Measurements from ENCODE around the gene ZNF512B. TPM values are rescaled to one million over a fixed set of nuclear protein-coding genes. Genes with fewer than 3 reads are reported as not detected.

Gene ZNF512B
- total RNA-seq, 1 donor from 2014 or later = 10.3 TPM

DNA sequence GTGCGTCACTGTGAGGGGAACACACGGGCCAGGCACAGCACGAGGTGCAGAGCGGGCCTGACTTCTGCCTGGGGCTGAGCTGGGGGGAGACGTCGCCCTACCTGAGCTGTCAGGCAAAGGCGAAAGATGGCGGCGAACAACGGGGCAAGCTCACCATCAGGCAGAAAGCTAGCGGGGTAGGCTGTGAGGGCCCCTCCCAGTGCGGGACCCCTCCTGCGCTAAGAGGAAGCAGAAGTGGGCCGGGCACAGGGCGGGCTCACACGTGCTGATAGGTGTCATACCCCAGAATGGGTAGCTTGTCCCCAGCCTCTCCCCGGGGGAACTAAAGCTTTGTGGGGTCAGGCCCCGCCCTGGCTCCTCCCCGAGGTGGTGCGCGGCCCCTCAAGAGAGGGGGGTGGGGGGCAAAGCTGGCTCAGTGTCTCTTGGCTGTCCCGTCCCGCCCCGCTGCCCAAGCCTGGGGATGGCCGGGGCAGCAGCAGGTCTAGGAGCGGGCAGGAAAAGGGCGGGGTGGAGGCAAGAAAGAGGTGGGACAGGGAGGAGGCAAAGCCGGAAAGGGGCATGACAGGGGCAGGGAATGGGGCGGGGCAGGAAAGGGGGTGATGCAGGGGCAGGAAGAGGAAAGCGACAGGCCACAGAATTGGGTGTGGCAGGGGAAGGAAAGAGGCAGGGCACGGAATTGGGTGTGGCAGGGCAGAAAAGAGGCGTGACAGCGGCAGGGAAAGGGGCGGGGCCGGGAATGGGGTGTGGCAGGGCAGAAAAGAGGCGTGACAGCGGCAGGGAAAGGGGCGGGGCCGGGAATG lies 28.2 kb downstream of the ZNF512B start:
- H3K4me1 ChIP-seq = peaks cover 26% of the 10 kb centered on the region
- H3K27me3 ChIP-seq = no peaks in the 10 kb centered on the region
- TF ChIP-seq POLR2A (IDR thresholded peaks at IDR 0.05) (no peak), POLR2AphosphoS5 (IDR thresholded peaks at IDR 0.05; ENCODE audit: insufficient read depth in 1 of 2, low read depth in 1 of 2) (no peak)
- TF ChIP-seq, protein P1, sequence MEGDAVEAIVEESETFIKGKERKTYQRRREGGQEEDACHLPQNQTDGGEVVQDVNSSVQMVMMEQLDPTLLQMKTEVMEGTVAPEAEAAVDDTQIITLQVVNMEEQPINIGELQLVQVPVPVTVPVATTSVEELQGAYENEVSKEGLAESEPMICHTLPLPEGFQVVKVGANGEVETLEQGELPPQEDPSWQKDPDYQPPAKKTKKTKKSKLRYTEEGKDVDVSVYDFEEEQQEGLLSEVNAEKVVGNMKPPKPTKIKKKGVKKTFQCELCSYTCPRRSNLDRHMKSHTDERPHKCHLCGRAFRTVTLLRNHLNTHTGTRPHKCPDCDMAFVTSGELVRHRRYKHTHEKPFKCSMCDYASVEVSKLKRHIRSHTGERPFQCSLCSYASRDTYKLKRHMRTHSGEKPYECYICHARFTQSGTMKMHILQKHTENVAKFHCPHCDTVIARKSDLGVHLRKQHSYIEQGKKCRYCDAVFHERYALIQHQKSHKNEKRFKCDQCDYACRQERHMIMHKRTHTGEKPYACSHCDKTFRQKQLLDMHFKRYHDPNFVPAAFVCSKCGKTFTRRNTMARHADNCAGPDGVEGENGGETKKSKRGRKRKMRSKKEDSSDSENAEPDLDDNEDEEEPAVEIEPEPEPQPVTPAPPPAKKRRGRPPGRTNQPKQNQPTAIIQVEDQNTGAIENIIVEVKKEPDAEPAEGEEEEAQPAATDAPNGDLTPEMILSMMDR (IDR thresholded peaks at IDR 0.05) = no peak
- no peak for DNase-seq (ENCODE audit: extremely low spot score in 2 of 2)
- H3K27ac ChIP-seq = peak overlapping the region; percentile 44
- intact Hi-C loops (cut with DNase I) = no loop called here
- H3K36me3 ChIP-seq = peaks cover 0 to 71% of the 10 kb centered on the region in 2 donors
- no peak overlapping the region for H3K4me3 ChIP-seq
- no peaks in the 10 kb centered on the region for H3K9me3 ChIP-seq

DNA sequence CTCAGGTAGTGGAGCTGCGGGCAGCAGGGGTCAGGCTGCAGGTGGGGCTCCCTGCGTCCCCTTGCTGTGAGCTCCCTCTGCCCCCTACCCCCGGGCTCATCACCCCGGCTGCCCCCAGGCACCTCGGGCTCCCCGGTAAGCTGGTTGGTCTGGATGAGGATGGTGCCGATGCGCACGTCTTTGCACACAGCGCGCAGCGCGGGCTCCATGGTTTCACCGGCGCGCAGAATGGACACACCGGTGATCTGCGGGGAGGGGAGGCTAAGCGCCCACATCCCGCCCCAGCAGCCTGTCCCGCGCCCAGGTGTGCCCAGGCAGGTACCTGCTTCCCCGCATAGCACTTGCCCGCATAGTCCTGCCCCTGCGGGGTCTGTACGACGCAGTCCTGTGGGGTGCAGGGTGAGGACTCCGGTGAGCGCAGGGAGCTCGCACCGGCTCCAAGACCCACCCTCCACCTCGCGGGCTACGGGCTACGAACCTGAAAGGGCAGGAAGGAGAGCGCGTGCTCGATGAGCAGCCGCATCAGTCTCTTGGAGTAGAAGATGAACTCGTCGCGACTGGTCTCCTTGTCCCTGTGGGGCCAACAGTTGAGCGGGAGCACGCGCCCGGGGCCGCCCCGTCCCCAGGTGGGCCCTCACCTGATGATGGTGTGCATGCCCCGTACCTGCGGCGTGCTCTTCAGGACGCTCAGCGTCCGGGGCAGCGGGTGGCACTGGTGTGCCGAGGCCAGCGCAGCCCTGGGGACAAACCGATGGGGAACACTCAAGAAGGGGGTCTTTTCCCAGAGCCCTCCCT lies 29.1 kb downstream of the ZNF512B start:
- no peak for DNase-seq (ENCODE audit: extremely low spot score in 2 of 2)

DNA sequence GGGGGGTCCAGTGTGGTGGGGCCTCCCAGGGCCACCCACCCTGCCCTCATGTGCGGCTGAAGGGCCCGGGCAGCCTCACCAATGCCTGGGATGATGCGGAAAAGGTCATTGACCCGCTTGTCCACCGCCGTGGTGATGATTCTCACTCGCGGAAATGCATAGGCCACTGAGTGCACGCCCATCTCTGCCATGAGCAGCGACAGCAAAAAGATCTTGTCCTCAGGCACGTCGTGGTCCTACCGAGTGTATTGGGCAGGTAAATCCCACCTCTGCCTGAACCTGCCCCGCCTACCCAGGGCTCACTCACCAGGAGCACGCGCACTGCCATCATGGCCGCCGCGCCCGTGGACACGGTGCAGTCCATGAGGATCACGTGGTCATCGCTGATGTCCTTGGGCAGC lies 29.7 kb downstream of the ZNF512B start:
- peaks cover 26% of the 10 kb centered on the region for H3K4me1 ChIP-seq
- no peaks in the 10 kb centered on the region for H3K27me3 ChIP-seq
- no peaks in the 10 kb centered on the region for H3K9me3 ChIP-seq
- H3K36me3 ChIP-seq = peaks cover 0 to 58% of the 10 kb centered on the region in 2 donors
- intact Hi-C loops (cut with DNase I) = no loop called here
- no peak overlapping the region for H3K4me3 ChIP-seq
- DNase-seq (ENCODE audit: extremely low spot score in 2 of 2) = no peak
- no peak overlapping the region for H3K27ac ChIP-seq
- TF ChIP-seq POLR2AphosphoS5 (IDR thresholded peaks at IDR 0.05; ENCODE audit: insufficient read depth in 1 of 2, low read depth in 1 of 2) (no peak), POLR2A (IDR thresholded peaks at IDR 0.05) (no peak)
- TF ChIP-seq, protein P1 (IDR thresholded peaks at IDR 0.05) = no peak

More for the DNA sequence above, 29.1 kb downstream of the ZNF512B start:
- Histone ChIP-seq H3K27ac (no peak overlapping the region), H3K4me1 (peaks cover 26% of the 10 kb centered on the region), H3K4me3 (no peak overlapping the region), H3K36me3 (peaks cover 0 to 63% of the 10 kb centered on the region in 2 donors), H3K9me3 (no peaks in the 10 kb centered on the region), H3K27me3 (no peaks in the 10 kb centered on the region)
- intact Hi-C loops (cut with DNase I) = no loop called here
- TF ChIP-seq POLR2A (IDR thresholded peaks at IDR 0.05) (no peak), POLR2AphosphoS5 (IDR thresholded peaks at IDR 0.05; ENCODE audit: insufficient read depth in 1 of 2, low read depth in 1 of 2) (no peak)
- TF ChIP-seq, protein P1 (IDR thresholded peaks at IDR 0.05) = no peak

DNA sequence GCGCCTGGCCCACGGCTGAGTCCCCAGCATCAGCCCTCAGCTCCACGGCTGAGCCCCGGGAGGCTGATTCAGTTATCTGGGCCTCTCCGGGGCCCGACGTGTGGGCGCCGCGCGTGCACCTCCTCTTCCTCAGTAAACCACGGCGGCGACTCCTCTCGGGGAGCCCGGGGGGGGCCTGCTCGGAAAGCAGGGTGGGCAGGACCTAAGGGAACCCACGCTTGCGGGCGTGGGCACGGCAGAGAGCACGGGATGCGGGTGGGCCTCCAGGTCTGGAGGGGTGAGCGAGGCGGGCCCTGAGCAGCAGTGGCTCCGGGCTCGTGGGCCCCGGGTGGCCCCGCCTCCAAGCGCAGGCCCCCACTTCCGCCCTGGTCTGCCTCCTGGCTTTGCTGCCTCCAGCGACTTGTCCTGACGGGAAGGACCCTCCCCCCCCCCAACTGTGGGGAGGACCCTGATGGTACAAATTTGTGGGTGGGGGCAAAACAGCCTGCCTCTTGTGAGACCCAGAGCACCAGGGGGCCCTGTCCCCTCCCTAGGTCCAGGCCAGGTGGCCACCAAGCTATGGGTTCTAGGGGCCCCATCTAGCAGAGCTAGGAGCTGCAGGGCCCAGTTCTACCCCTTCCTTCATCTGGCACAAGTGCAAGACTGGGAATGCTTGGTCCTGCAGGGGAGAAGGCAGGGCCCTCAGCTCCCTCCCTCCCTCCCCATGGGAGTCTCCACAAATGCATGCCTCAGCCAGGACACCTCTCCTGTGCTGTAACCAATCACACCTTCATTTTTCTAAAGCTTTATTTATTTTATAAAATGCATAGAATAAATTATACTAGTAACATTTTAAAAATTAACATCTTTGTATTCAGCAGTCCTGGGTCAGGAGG lies 30.4 kb downstream of the ZNF512B start:
- no peak overlapping the region for H3K27ac ChIP-seq
- H3K4me3 ChIP-seq = no peak overlapping the region
- no peak for DNase-seq (ENCODE audit: extremely low spot score in 2 of 2)
- no peaks in the 10 kb centered on the region for H3K9me3 ChIP-seq
- intact Hi-C loops (cut with DNase I) = no loop called here
- peaks cover 26% of the 10 kb centered on the region for H3K4me1 ChIP-seq
- TF ChIP-seq POLR2A (IDR thresholded peaks at IDR 0.05) (no peak), POLR2AphosphoS5 (IDR thresholded peaks at IDR 0.05; ENCODE audit: insufficient read depth in 1 of 2, low read depth in 1 of 2) (no peak)
- TF ChIP-seq, protein P1 (IDR thresholded peaks at IDR 0.05) = no peak
- H3K36me3 ChIP-seq = peaks cover 0 to 53% of the 10 kb centered on the region in 2 donors
- H3K27me3 ChIP-seq = no peaks in the 10 kb centered on the region

All from vagina (tissue), 2 donors.